HG02642 (cell line): ENCODE measurements around the gene MAP7D3.

Source experiments
- ATAC-seq: cut with Tn5 transposase; IDR thresholded peaks from one replicate; pipeline ENCODE4 v1.9.1; 2021; ENCODE audit warnings: mild to moderate bottlenecking; ENCODE audit not compliant: unreplicated experiment, poor library complexity

The MAP7D3 gene

GRCh38 chrX:136209016-136209738 is 42.0 kb downstream of the MAP7D3 start:
- no peak for ATAC-seq

GRCh38 chrX:136207546-136207945 is 43.7 kb downstream of the MAP7D3 start:
- ATAC-seq = no peak

GRCh38 chrX:136206916-136207315 is 44.3 kb downstream of the MAP7D3 start:
- no peak for ATAC-seq

DNA sequence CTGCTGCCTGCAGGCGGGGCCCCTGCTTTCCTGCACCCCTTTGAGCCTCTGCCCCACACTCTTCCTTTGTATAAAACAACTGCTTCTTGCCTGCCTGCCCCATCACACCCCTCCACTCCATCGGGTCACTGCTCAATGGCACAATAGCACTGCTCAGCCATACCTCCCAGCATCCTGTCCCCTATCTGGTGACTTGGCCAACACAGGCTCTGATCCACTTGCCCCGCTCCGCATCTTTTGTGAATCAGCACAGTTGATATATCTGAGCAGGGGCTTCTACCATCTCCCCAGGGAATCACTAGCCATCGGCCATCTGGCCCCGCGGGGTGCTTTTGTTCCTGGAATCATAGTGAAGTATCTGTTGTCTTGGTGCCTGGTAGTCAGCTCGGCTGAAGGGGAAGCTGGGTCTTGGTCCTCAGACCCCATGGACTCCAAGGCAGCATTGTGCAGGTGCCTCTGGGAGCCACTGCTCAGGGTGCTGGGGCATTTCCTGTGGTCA is 45.3 kb downstream of the MAP7D3 start:
- no peak for ATAC-seq

GRCh38 chrX:136204571-136204970 is 46.6 kb downstream of the MAP7D3 start:
- ATAC-seq = no peak

DNA sequence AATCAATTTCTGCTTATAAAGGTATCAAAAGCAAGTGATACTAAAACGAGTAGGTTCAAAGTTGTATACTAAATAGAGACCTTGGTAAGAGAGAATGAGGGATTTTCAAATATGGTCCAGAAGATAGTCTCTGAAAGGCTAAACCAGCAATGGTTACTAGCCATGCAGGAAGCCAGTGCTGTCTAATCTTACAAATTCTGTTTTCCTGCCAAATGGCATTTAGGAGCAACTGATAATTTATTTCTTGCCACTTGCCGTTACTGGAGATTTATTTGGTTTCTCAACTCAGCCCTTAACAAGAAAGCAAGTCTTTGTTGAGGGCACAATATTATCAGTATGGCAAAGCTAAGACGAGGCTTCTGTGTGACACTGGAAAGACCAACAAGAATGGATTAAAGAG is 47.2 kb downstream of the MAP7D3 start:
- ATAC-seq = no peak

DNA sequence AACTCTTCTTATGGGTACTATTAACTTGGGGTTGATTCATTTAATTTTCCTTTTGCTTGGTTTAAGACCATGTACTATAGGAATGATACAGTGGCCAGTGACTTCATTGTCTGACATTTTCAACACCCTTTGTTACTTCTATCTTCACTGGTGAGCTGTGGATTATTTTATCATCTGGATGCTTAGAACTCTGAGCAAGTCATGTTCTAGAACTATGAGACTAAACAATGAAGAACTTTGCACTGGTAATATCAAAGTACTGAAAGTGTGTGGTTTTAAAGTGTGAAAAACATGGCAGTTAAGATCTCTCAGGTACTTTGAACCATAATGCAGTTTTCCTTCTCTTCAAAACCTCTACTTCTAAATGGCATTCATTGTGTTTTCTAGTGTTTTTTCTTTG is 47.8 kb downstream of the MAP7D3 start:
- no peak for ATAC-seq

DNA sequence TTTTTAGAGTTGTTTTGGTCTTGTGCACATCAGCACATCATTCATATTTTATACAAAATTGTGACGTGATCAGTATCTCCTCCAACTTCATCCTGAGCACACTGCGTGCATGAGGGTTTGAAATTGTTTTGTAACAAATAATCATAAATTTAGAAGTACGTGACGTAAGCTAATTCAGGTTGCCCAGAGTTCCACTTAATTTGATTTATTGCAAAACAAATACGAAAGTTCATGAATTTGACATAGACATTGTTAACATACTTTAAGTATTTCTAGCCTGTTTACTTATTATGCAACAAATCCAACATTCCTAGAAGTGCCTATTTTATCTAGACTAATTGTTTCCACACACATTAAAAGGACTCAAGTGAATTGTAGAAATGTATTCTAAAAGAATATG is 48.3 kb downstream of the MAP7D3 start:
- ATAC-seq = no peak

DNA sequence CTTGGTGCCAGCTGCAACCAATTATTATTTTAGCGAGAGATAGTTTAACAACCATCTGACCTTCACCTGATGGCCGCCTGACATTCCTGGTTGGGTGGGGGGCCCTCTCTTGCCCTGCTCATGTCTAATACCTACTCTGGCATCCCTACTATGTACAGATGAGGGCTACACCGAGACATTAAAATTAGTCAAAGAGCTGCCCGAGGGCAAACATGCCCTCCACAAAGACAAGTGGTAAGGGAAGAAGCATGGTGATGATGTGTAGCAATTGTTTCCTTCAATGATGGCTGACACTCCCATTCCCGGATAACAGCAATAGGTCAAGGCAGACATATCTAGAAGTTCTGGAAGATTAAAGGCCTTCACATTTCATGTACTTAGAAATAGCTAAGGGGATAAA is 49.6 kb downstream of the MAP7D3 start:
- no peak for ATAC-seq

DNA sequence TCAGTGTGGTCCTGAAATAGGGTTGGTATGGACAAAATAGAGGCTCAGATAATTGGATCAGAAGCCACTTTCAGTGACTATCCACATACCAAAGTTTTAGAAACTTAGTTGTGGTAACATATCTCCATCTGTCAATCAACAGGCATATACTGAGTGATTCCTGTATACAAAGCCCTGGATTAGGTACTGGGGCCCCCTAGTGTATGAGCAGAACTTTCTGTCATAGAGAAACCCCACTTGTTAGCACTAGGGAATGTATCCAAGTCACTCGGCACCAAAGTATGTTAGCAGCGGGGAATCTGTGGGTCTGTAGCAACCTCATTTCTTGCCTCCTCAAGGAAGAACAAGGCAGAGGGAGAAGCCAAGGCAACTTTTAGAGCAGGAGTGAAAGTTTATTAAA is 50.7 kb downstream of the MAP7D3 start:
- ATAC-seq = no peak

GRCh38 chrX:136199365-136199764 is 51.8 kb downstream of the MAP7D3 start:
- ATAC-seq = no peak

GRCh38 chrX:136198678-136199243 is 52.4 kb downstream of the MAP7D3 start:
- no peak for ATAC-seq

DNA sequence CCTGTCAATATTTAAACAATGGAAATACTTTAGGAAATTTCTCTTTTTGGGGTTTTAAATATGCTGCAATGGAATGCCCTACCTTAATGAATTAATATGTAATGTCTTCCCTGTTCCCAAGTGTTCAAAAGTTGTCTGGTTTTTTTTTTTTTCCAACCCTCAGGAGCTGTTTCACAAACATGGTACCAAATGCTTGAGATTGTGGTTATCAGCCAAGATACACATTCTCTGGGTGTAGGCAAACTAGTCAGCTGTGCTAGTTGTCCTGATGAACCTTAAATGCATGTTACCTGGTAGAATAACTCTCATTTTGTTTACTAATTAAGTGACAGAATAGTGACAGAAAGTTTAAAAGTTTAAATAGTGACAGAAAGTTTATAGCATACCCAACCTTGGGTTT is 53.2 kb downstream of the MAP7D3 start:
- no peak for ATAC-seq

- ATAC-seq = no peak
These were observed 54.5 kb downstream of the MAP7D3 start for GRCh38 chrX:136196691-136197155.

GRCh38 chrX:136195247-136195646 is 56.0 kb downstream of the MAP7D3 start:
- ATAC-seq = no peak

GRCh38 chrX:136194536-136194935 is 56.7 kb downstream of the MAP7D3 start:
- no peak for ATAC-seq

- no peak for ATAC-seq
These were observed 57.4 kb downstream of the MAP7D3 start for GRCh38 chrX:136193771-136194170.

GRCh38 chrX:136192839-136193414 is 58.3 kb downstream of the MAP7D3 start:
- ATAC-seq = no peak

- no peak for ATAC-seq
These were observed 59.1 kb downstream of the MAP7D3 start for GRCh38 chrX:136192135-136192534.

GRCh38 chrX:136191171-136191570 is 60.0 kb downstream of the MAP7D3 start:
- no peak for ATAC-seq

DNA sequence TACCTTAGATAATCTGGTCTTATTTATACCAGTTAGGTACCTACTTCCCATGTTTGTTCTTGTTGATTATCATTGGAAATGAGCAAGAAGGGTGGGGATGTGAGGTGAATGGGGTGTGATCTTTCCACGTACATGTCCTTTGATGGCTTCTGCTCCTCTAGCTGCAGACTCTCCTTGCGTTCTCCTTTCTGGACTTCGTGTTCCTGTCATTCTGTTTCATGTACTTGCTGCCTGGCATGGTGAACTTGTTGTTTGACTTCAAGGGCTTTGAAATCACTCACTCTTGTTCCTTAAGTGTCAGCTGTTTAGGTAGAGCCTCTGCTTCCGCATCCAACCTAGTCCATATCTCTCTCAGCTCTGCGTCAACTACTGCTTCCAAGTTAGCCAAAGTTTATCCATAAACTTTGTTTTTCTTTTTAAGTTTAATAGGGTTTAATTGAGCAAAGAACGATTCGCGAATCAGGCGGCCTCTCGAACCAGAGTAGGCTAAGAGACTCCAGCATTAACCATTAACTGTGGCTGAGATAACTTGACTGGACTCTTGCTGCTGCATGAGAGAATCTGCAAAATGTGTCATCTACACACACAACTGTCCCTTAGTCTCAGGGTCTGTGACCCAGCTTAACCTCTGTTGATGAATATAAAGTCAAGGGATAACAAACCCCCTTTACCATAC is 61.0 kb downstream of the MAP7D3 start:
- no peak for ATAC-seq
